ENCODE results near the gene RCSD1. TPM values are rescaled to one million over a fixed set of nuclear protein-coding genes. Genes with fewer than 3 reads are reported as not detected.

RCSD1 gene
- total and polyA plus RNA-seq, 10 of the 15 experiments (the other 5 are each of a cell fraction or from before 2014, with no cell fraction given), result 11.4 to 78.3 (median 71.6) TPM

DNA sequence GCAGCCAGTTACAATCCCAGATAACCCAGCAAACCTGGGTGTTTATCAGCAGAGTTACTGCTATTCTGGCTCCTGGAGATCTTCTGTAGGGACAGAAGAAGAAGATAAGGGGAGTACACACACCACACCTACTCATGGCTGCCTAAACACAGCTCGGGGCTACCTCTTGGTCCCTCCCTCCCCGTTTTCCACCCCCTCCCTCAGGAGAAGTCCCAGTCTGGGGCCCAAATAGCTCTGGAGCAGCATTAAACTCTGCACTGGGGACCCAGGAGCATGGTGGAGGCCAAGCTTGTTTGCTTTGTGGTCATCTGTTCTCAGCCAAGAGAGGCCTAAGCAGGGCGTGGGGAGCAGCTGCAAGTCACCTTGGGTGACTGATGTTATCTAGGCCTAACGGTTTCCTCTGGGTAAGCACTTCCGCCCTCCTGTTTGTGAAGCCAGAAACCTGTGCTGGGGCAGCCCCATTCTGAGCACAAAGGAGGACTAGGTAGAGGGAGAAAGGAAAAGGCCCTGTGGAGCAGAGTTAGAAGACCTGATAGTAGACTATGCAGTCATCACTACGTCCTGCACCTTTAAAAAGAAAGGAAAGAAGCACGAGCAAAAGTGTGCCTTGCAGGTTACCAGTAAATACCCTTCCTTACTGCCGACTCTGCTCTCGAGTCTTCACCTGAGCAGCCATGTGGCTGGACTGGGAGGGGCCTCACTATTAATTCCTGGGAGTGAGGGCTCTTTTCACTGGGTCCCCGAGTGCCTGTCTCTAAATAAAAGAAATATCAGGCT, 2.0 kb upstream of the RCSD1 start (continued):
- TF ChIP-seq NR2C1 (IDR thresholded peaks at IDR 0.05) (no peak), NFIC (IDR thresholded peaks at IDR 0.05; ENCODE audit: low read depth, low read length) (peak; percentile 82), ASH2L (IDR thresholded peaks at IDR 0.05; ENCODE audit: borderline replicate concordance, low read depth) (peak; percentile 84; the same call in 1 of the 2 replicates), ZNF217 (IDR thresholded peaks at IDR 0.05) (no peak), SMAD5 (IDR thresholded peaks at IDR 0.05; ENCODE audit: low read depth) (peak; percentile 63), IRF4 (IDR thresholded peaks at IDR 0.05; ENCODE audit: low read depth, low read length) (no peak), STAT3 (IDR thresholded peaks at IDR 0.05; ENCODE audit: low read depth, low read length) (no peak), ZNF274 (IDR thresholded peaks at IDR 0.05; ENCODE audit: insufficient read depth, insufficient read length) (no peak), PAX5 (IDR thresholded peaks at IDR 0.05; ENCODE audit: borderline replicate concordance, low read depth, low read length) (0 out of 2 replicates have a peak, but pooled peaks have one; percentile 43), MTA2 (IDR thresholded peaks at IDR 0.05; ENCODE audit: low read depth) (peak; percentile 68), ZBED1 (IDR thresholded peaks at IDR 0.05; ENCODE audit: borderline replicate concordance) (no peak; the same call in 1 of the 2 replicates), BACH1 (IDR thresholded peaks at IDR 0.05; ENCODE audit: borderline replicate concordance) (peak; percentile 59; the same call in 1 of the 2 replicates), NR2F1 (conservative IDR thresholded peaks at IDR 0.05) (peak; percentile 52)
- TF ChIP-seq, protein P1, sequence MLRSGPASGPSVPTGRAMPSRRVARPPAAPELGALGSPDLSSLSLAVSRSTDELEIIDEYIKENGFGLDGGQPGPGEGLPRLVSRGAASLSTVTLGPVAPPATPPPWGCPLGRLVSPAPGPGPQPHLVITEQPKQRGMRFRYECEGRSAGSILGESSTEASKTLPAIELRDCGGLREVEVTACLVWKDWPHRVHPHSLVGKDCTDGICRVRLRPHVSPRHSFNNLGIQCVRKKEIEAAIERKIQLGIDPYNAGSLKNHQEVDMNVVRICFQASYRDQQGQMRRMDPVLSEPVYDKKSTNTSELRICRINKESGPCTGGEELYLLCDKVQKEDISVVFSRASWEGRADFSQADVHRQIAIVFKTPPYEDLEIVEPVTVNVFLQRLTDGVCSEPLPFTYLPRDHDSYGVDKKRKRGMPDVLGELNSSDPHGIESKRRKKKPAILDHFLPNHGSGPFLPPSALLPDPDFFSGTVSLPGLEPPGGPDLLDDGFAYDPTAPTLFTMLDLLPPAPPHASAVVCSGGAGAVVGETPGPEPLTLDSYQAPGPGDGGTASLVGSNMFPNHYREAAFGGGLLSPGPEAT (IDR thresholded peaks at IDR 0.05; ENCODE audit: low read depth), result peak; percentile 74

Data from GM12878 (cell line).